ENCODE measurements around the gene UTF1.

The UTF1 gene

GRCh38 chr10:133267293-133267692 is 37.3 kb downstream of the UTF1 start:
- DNase-seq = no peak

- no peak for DNase-seq
Observed at GRCh38 chr10:133267829-133268228, 37.8 kb downstream of the UTF1 start.

- no peak for DNase-seq
Observed at GRCh38 chr10:133268532-133268931, 38.5 kb downstream of the UTF1 start.

- no peak for DNase-seq
Observed at GRCh38 chr10:133269367-133269766, 39.4 kb downstream of the UTF1 start.

- no peak for DNase-seq
Observed at GRCh38 chr10:133270204-133270603, 40.2 kb downstream of the UTF1 start.

- no peak for DNase-seq
Observed at GRCh38 chr10:133270773-133271297, 40.8 kb downstream of the UTF1 start.

GRCh38 chr10:133271521-133272300 is 41.7 kb downstream of the UTF1 start:
- no peak for DNase-seq

- DNase-seq = no peak
Observed at GRCh38 chr10:133272301-133272963, 42.4 kb downstream of the UTF1 start.

GRCh38 chr10:133272964-133273420 is 43.0 kb downstream of the UTF1 start:
- DNase-seq = no peak

- no peak for DNase-seq
Observed at GRCh38 chr10:133273534-133274143, 43.6 kb downstream of the UTF1 start.

- peak; percentile 46 to 68 for DNase-seq
Observed at GRCh38 chr10:133274751-133275683, 45.0 kb downstream of the UTF1 start.

- peak in 1 of 2 experiments; percentile 16 for DNase-seq
Observed at GRCh38 chr10:133275684-133276092, 45.7 kb downstream of the UTF1 start.

- no peak for DNase-seq
Observed at GRCh38 chr10:133276100-133276434, 46.0 kb downstream of the UTF1 start.

- DNase-seq = no peak
Observed at GRCh38 chr10:133276435-133277201, 46.6 kb downstream of the UTF1 start, which contains the start of gene ADAM8. Gene ADAM8 (minus strand): TSS chr10:133276868. CDS start chr10:133276817, 51 bp downstream.

GRCh38 chr10:133277277-133277992 is 47.4 kb downstream of the UTF1 start:
- DNase-seq = no peak

GRCh38 chr10:133277993-133278576 is 48.1 kb downstream of the UTF1 start:
- DNase-seq = peak in 1 of 2 experiments; percentile 39

- peak; percentile 57 to 69 for DNase-seq
Observed at GRCh38 chr10:133278577-133279265, 48.7 kb downstream of the UTF1 start.

- DNase-seq = peak; percentile 80 to 88
Observed at GRCh38 chr10:133279326-133280226, 49.6 kb downstream of the UTF1 start.
